Skin of body (tissue), 2 donors: ENCODE results near the gene ARHGAP44. TPM values are rescaled to one million over a fixed set of nuclear protein-coding genes. Genes with fewer than 3 reads are reported as not detected.
"Not testable (repeated sequence)": the region's sequence is repeated elsewhere in the genome, so short reads cannot be mapped to it uniquely, and the experiment has no call there.

Experiments used
- DNase-seq: peaks from one replicate; lab custom pipeline; 2025; lab: John Stamatoyannopoulos, UW
- total RNA-seq: library from RNA; depleted of rRNA; stranded (reverse); fragments of >200 nt; gene quantifications from one replicate; pipeline ENCODE4 v1.2.3, GENCODE V29; 2014

The ARHGAP44 gene
- total RNA-seq, 1 donor from 2014 or later: 5.7 TPM

GRCh38 chr17:12821376-12821940, 32.2 kb downstream of the ARHGAP44 start:
- DNase-seq: no peak

- DNase-seq: no peak
Measured at GRCh38 chr17:12826431-12826830, 37.1 kb downstream of the ARHGAP44 start.

DNA sequence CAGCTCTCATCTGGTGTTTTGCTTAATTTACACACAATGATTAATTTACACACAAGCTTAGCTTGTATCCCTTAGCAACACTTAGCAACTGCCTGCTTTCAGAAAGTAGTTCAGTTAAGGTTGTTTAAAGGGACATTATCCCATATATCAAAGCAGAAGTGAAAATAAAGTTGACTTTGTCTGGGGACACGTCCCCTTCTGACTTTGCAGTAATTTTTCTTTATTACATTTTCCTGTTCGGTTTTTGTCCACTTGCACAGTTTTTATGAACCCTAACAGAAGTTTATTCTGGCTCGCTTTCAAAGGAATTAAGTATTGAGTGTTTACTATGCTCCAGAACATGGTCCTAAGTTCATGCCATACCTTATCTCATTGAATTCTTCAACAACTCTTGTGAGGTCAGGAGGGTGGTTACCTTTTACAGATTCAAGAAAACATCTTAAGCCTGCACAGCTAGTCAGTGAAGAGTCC, 41.5 kb downstream of the ARHGAP44 start:
- no peak for DNase-seq

- no peak for DNase-seq
Measured at GRCh38 chr17:12831839-12832238, 42.5 kb downstream of the ARHGAP44 start.

DNA sequence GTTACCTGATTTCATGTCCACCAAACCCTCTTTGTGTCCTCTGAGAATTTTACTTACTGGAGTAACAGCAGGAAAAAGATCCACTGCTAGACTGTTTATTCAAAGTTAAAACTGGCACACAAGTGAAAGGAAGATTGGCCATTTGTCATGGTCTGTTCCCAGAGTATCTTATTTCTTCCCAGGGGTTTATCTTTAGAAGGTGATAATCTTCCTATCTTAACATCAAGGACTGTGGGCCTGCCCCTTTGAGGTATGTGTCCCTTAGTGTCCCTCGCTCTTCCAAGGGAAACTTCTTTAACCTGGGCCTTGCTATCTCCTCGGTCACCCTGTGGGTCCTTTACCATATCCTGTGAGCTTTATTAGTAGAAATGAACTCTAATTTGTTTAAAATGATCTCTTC, 49.7 kb downstream of the ARHGAP44 start:
- no peak for DNase-seq

DNA sequence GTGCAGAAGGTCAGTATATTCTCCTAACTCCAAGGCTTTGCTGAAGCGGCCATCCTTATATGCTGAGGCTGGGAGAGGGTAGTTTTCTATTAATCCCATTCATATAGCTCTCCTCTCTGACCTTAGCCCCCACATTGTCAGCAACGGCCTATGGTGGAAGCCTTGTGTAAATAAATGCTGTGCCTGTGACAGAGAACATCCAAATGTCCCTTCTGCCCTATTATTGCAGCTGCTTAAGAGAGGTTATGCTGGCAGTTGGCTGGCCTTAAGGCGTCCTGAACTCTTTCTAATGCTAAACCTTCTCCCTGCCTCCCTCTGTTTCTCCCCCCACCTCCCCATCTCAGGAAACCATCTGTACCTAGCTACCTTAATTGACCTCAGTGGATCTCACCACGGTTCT, 53.6 kb downstream of the ARHGAP44 start:
- DNase-seq: no peak

- DNase-seq: no peak
Measured at GRCh38 chr17:12850996-12851395, 61.7 kb downstream of the ARHGAP44 start.

DNA sequence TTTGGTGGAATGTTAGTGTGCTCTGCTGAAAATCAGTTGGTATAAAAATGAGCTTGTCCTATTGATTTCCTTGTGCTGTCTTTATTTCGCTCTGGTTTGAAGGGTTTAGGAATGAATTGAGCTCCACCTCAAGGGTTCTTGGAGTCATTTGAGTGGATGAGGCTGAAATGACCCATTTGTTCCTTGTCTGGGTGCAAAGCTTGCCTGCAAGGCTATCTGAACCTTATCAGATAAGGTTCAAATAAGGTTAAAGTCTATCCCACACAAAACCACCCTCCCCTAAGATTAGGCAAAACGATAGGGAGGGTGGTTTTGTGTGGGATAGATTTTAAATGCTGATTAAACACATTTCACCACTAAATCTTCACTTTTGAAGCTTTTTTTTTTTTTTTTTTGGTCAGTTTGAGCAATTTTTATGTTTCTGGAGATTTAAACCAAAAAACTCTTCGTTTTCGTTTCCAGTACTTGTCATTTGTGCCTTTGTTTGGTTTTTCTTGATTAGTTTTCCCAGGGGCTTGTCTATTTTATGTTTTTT, 62.7 kb downstream of the ARHGAP44 start:
- no peak for DNase-seq

DNA sequence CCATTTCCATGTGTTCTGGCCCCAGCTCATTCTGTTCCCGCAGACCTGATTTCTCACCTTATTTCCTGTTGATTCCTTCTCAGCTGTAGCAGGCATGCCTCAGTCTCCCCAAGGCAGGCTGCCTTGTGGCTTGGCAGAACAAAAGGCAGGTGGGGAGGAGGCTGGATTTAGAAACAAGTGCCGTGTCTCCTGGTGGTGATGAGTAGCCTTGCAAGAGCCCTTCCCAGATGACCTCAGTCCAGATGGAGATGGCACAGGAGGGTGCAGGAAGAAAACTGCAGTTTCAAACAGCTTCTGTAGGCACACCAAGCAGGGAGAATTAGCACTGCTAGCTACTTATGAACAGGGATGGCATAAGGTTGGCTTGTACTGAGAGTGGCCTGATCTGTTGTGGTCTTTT, 64.6 kb downstream of the ARHGAP44 start:
- DNase-seq: no peak

- no peak for DNase-seq
Measured at GRCh38 chr17:12856416-12856815, 67.1 kb downstream of the ARHGAP44 start.

DNA sequence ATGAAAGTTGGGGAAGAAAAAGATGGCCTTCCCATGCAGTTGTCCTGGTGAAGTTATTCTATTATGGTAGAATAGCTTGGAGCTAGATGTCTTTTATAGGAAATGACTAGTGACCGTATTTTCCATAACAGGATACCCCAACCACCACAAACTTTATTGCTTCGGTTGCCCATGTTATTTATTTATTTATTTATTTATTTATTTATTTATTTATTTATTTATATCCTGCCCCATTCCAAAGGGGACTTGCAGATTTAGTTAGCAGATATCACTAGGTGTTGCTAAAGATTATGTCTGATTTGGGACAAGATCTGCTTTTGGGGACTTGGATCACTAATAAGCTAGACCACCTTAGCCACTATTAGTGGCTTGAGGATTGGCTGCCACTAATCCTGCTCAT, 68.3 kb downstream of the ARHGAP44 start:
- no peak for DNase-seq

GRCh38 chr17:12859520-12859919, 70.2 kb downstream of the ARHGAP44 start:
- no peak for DNase-seq

DNA sequence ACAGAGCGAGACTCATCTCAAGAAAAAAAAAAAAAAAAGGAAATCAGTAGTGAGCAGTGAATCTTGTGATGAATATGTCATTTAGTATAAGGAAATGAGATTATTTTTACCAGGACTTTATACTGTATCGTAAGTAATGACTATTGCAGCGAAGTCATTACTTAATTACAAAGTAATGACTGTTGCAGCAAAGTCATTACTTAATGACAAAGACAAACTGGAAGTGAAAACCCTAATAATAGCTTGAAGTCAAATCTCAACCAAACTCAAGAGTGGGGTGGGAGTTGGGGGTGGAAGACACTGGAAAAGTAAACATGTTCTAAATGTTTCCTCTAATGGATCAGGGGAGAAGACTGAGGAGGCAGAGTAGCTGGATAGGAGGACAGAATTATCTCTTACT, 76.5 kb downstream of the ARHGAP44 start:
- no peak for DNase-seq

GRCh38 chr17:12866244-12866643, 76.9 kb downstream of the ARHGAP44 start:
- DNase-seq: no peak

DNA sequence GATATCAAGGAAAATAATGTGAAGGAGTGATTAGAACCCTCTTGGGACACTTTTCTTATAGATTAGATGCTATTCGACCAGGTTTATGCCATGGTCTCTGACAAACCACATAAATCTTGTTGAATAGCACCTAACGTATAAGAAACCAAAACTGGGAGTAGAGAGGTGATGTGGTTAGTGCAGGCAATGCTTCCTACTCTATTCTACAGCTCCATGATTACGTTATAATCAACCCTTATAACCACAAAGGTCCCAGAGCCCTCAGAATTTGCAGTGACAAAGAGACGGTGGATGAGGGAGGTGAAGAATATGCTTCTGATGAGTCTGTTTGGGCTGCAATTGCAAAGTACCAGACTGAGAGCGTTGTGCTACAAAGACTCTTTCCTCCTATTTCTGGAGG, 78.4 kb downstream of the ARHGAP44 start:
- DNase-seq: no peak

- not testable (repeated sequence) for DNase-seq
Measured at GRCh38 chr17:12873415-12874125, 84.3 kb downstream of the ARHGAP44 start.

DNA sequence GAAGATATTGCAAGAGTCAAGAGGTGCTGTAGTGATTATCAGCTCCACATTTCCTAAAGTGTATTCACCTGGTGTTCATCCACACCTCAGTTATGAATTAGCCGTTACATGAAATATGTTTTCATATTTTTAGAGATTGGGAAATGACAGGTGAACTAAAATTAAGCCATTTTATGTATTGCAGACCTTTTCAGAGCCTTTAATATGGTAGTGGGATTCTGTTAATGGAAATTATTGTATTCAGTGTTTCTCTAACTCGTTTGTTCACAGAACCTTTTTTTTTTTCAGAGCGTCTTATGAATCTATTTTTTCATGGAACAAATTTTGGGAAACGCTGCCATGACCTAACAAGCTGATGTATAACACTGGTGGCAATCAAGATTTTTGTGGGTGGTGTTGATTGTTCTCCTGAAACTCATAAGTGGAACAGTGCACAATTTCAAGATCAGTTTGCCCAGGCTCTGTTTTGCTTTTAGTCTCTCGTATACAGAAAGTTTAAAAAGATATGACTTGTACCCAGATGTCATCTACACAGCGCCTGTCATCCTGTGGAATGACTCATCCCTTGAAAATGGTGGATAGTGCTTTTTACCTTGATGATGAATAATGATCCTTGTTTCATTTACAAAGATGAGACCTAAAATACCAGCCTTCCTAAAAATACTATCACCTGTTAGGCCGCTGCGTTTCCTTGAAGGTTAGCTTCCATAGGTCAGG, 88.8 kb downstream of the ARHGAP44 start:
- no peak for DNase-seq

- not testable (repeated sequence) for DNase-seq
Measured at GRCh38 chr17:12879096-12879495, 89.8 kb downstream of the ARHGAP44 start.

DNA sequence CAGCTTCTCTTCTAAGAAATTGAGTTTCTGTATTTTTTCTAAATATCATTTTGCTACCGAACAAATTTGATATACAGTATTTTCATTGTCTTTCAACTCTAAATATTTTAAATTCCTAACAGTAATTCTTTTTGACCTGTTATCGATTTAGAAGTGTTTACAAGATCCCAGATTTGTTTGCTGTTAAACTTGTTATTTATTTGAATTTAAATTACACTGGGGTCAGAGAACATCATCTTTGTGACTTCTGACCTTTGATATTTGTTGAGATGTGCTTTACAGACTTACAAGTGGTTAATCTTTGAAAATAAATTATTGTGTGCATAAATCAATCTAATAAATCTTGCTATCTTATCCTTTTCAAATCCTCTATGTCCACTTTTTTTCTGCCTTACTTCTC, 94.2 kb downstream of the ARHGAP44 start:
- DNase-seq: no peak

GRCh38 chr17:12887088-12887487, 97.8 kb downstream of the ARHGAP44 start:
- no peak for DNase-seq

DNA sequence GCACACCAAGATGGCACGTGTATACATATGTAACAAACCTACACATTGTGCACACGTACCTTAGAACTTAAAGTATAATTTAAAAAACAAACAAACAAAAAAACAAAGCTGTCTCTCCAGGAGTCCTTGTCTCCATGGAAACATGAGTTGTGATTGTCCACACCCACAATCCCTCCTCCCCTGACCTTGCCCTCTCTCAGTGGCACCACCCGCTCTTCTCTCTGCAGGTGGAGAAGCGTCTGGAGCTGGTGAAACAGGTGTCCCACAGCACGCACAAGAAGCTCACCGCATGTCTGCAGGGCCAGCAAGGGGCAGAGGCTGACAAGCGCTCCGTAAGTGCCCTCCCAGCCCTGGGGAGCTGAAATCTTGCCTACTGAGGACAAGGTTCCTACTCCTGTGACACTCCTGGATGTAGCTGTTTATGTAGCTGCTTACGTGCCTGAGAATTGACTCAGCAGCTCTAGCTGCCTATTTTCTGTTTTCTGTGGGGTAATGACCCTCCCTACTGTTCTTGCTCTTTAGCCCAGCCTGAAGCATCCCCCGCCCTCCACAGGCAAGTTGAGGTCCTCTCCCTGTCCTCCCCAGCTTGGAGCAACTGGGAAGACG, 107.0 kb downstream of the ARHGAP44 start:
- no peak for DNase-seq

DNA sequence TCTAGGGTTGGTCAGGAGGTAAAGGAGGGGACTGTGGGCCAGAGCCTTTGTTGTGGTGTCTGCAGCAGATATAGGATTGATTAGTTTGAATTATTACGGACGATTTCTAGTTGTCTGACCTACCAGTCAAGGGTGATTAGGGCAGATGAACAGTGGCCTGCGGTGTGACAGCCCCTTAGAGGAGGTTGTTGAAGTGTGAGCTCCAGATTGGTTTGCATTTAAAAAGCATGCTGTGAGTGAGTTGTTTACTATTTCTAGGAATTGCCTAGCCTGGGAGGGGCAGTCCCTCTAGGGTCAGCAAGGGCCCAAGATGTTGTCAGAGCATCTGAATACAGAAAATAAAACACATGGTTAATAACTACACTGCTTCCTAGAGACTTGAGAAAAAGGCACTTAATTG, 108.8 kb downstream of the ARHGAP44 start:
- no peak for DNase-seq
